GM12878 (cell line): ENCODE results near the gene TRAPPC12. TPM values are rescaled to one million over a fixed set of nuclear protein-coding genes. Genes with fewer than 3 reads are reported as not detected.

Experiments used
- ATAC-seq: fragments of 200-7000 bp; cut with Tn5 transposase; 3 replicates; pipeline ENCODE4 v1.9.1; 2020; ENCODE audit warnings: mild to moderate bottlenecking, moderate library complexity
- BruUV-seq: library from RNA; stranded (reverse); fragments of 400-500 nt; replicated peaks from 2 replicates; lab custom pipeline; 2021; lab: Mats Ljungman, UMichigan
- CTCF ChIA-PET: fragments of 300-600 bp; sonication (Branson Sonifier 250); formaldehyde crosslinking; extraction: SDS; loops from one replicate; lab custom pipeline; 2021; ENCODE audit warnings: inconsistent platforms; lab: Yijun Ruan, JAX
- POLR2A ChIA-PET: fragments of 350-600 bp; formaldehyde crosslinking; extraction: SDS; loops from one replicate; lab custom pipeline; 2021; ENCODE audit warnings: inconsistent platforms; lab: Charles Lee
- RAD21 ChIA-PET: fragments of 300-600 bp; sonication (Branson Sonifier 250); formaldehyde crosslinking; loops from one replicate; lab custom pipeline; 2023; ENCODE audit warnings: antibody characterized with exemption; ENCODE audit not compliant: unreplicated experiment; lab: Charles Lee
- SMC1A ChIA-PET: fragments of 300-600 bp; sonication (Branson Sonifier 250); formaldehyde crosslinking; loops from one replicate; lab custom pipeline; 2023; ENCODE audit not compliant: unreplicated experiment, uncharacterized antibody; lab: Charles Lee
- DNase-seq: peaks from one replicate; pipeline ENCODE4 v3.0.0-alpha.2; 2011; ENCODE audit warnings: low read depth, low spot score
- FAIRE-seq: peaks from 3 replicates; lab custom pipeline; 2011; peaks lifted over from hg19 to GRCh38; lab: Jason Lieb, UNC
- H2AFZ ChIP-seq: 2 replicates; pipeline ENCODE4 v1.6.0; 2011; ENCODE audit warnings: low read depth, low read length, control low read depth; ENCODE audit not compliant: control insufficient read depth
- H3K27ac ChIP-seq: 2 replicates; pipeline ENCODE4 v1.5.1; 2011; ENCODE audit warnings: control low read depth; ENCODE audit not compliant: control insufficient read depth, insufficient read depth
- H3K27me3 ChIP-seq, 2 experiments: replicated peaks in 1 of 2; 2 replicates each; pipeline versions ENCODE4 v1.6.0 to v1.6.1; 2011; ENCODE audit warnings: low read length in 1 of 2; ENCODE audit not compliant: control insufficient read depth in 2 of 2, insufficient read depth in 2 of 2
- H3K36me3 ChIP-seq, 2 experiments: 2 replicates each; pipeline ENCODE4 v1.5.1; 2011; ENCODE audit warnings: low read length in 1 of 2; ENCODE audit not compliant: control insufficient read depth in 2 of 2, insufficient read depth in 2 of 2
- H3K4me1 ChIP-seq: 2 replicates; pipeline ENCODE4 v1.6.1; 2011; ENCODE audit warnings: mild to moderate bottlenecking, low read length, moderate library complexity, mixed read lengths; ENCODE audit not compliant: control insufficient read depth, insufficient read depth
- H3K4me2 ChIP-seq: 2 replicates; pipeline ENCODE4 v1.6.0; 2011; ENCODE audit warnings: control low read depth; ENCODE audit not compliant: control insufficient read depth, insufficient read depth
- H3K4me3 ChIP-seq: fragments of 200-600 bp; sonication (generic); 2 replicates; pipeline ENCODE4 v1.5.1; 2016
- H3K79me2 ChIP-seq: 2 replicates; pipeline ENCODE4 v1.6.0; 2011; ENCODE audit warnings: low read length; ENCODE audit not compliant: control insufficient read depth, insufficient read depth
- H3K9ac ChIP-seq: 2 replicates; pipeline ENCODE4 v1.8.0; 2011; ENCODE audit warnings: low read length, control low read depth, mixed read lengths; ENCODE audit not compliant: control insufficient read depth, insufficient read depth
- H3K9me3 ChIP-seq: replicated peaks from 3 replicates; pipeline ENCODE4 v1.5.1; 2011; ENCODE audit warnings: mild to moderate bottlenecking, low read length; ENCODE audit not compliant: control insufficient read depth, insufficient read depth
- H4K20me1 ChIP-seq: 2 replicates; pipeline ENCODE4 v1.6.0; 2011; ENCODE audit not compliant: control insufficient read depth, insufficient read depth
- ATF7 ChIP-seq: fragments of 450-650 bp; IDR thresholded peaks from 2 replicates; pipeline ENCODE4 v1.6.1; 2016; ENCODE audit warnings: low read depth, mild to moderate bottlenecking
- FOXM1 ChIP-seq: IDR thresholded peaks from 2 replicates; pipeline ENCODE4 v1.6.1; 2012; ENCODE audit warnings: low read depth, mild to moderate bottlenecking, inconsistent platforms, low read length, moderate library complexity
- HDAC6 ChIP-seq: fragments of 200-600 bp; sonication (generic); IDR thresholded peaks from one replicate; pipeline ENCODE4 v1.8.0; 2017; ENCODE audit warnings: antibody characterized with exemption; ENCODE audit not compliant: unreplicated experiment
- MLLT1 ChIP-seq: fragments of 450-650 bp; IDR thresholded peaks from 2 replicates; pipeline ENCODE4 v1.6.1; 2016; ENCODE audit warnings: mild to moderate bottlenecking
- POLR2AphosphoS5 ChIP-seq: IDR thresholded peaks from 2 replicates; pipeline ENCODE4 v1.6.1; 2011; ENCODE audit warnings: mild to moderate bottlenecking, low read length, inconsistent platforms
- RELA ChIP-seq: fragments of 450-650 bp; IDR thresholded peaks from 2 replicates; pipeline ENCODE4 v1.8.0; 2014; ENCODE audit warnings: borderline replicate concordance; ENCODE audit not compliant: partially characterized antibody
- SIN3A ChIP-seq: IDR thresholded peaks from 2 replicates; pipeline ENCODE4 v1.6.1; 2012; ENCODE audit warnings: low read depth, low read length, improper control_type of control experiment
- SIX5 ChIP-seq: IDR thresholded peaks from 2 replicates; pipeline ENCODE4 v1.6.1; 2011; ENCODE audit warnings: mild to moderate bottlenecking, low read depth, low read length, moderate library complexity; ENCODE audit not compliant: severe bottlenecking
- SP1 ChIP-seq: IDR thresholded peaks from one replicate; pipeline ENCODE4 v1.6.1; 2011; ENCODE audit warnings: low read depth, low read length
- SREBF1 ChIP-seq: IDR thresholded peaks from 2 replicates; pipeline ENCODE4 v1.6.1; 2012; ENCODE audit warnings: mild to moderate bottlenecking, low read length
- ZZZ3 ChIP-seq: IDR thresholded peaks from 2 replicates; pipeline ENCODE4 v1.6.1; 2011; ENCODE audit warnings: low read depth; ENCODE audit not compliant: control insufficient read depth, insufficient read length
- WGBS: methylation state at CpG from one replicate; pipeline ENCODE4 v1.1.6; 2016; ENCODE audit warnings: low lambda C conversion rate; ENCODE audit not compliant: insufficient replicate concordance, insufficient coverage; ENCODE audit errors: missing lambda C conversion rate; 5-methylcytosine and 5-hydroxymethylcytosine counted together
- in situ Hi-C: fragments of 300-500 bp; cut with MboI; formaldehyde crosslinking; loops from 9 replicates; pipeline ENCODE4 v1.14.3; 2018; ENCODE audit warnings: mixed read lengths
- intact Hi-C: fragments of 100-400 bp; cut with micrococcal nuclease; formaldehyde crosslinking; loops from one replicate; pipeline ENCODE4 v1.14.2; 2022; ENCODE audit not compliant: unreplicated experiment
- polyA plus RNA-seq, 11 experiments: library from polyadenylated mRNA; depleted of rRNA in 4 of 11; unstranded in 6 of 11; stranded (reverse) in 5 of 11; fragments of >200 nt; fragmentation: Nextera tagmentation in 4 of 11; fragmentation: Illumina TruSeq in 1 of 11; extraction: Ambion mirVana in 4 of 11; extraction: Trizol in 1 of 11; gene quantifications; 1 replicate in 1 of 11; 2 replicates in 10 of 11; pipeline versions ENCODE4 v1.2.1 to v1.2.3, GENCODE V29; 2011 to 2016; ENCODE audit warnings: inconsistent platforms in 2 of 11, missing spikeins in 2 of 11, low read depth in 1 of 11
- total RNA-seq, 4 experiments: library from RNA; depleted of rRNA in 3 of 4; stranded (reverse); fragments of >200 nt in 3 of 4; fragmentation: Illumina TruSeq in 1 of 4; extraction: Trizol in 1 of 4; gene quantifications; 2 replicates each; pipeline versions ENCODE4 v1.2.1 to v1.2.3, GENCODE V29; 2013 to 2021
- TF ChIP-seq, protein P1 (sequence below): fragments of 450-650 bp; formaldehyde crosslinking; IDR thresholded peaks from 2 replicates; pipeline ENCODE4 v1.4.0; 2020; ENCODE audit warnings: mild to moderate bottlenecking, moderate library complexity
- TF ChIP-seq, protein P2 (sequence below): fragments of 450-650 bp; IDR thresholded peaks from 2 replicates; pipeline ENCODE4 v1.6.1; 2016; ENCODE audit warnings: mild to moderate bottlenecking
- TF ChIP-seq, protein P3 (sequence below): IDR thresholded peaks from 2 replicates; pipeline ENCODE4 v1.6.1; 2012; ENCODE audit warnings: low read depth, low read length, improper control_type of control experiment

The TRAPPC12 gene
- total and polyA plus RNA-seq, 10 of the 15 experiments (the other 5 are each of a cell fraction or from before 2014, with no cell fraction given) = 8.6 to 77.1 (median 37.4) TPM

- ChIA-PET SMC1A (interaction anchor here (0.8 to 1.3 kb wide), 6 partner anchors 14 to 273 kb away, joined by 3 read pairs; no protein-coding TSS in a partner anchor), POLR2A (interaction anchor here (1.5 kb wide), 1 partner anchor 23 kb away, joined by 5 read pairs; no protein-coding TSS in a partner anchor), CTCF (interaction anchor here (1.0 to 4.6 kb wide), 3 partner anchors 18 to 44 kb away, joined by 3 to 21 read pairs (median 4); no protein-coding TSS in a partner anchor), RAD21 (interaction anchor here (1.6 to 2.3 kb wide), 2 partner anchors 43 to 273 kb away, joined by 5 to 9 read pairs; no protein-coding TSS in a partner anchor)
- ATAC-seq (no peak), DNase-seq (no peak), FAIRE-seq (no peak)
- H3K79me2 ChIP-seq = peaks cover 34% of the 10 kb centered on the region
- H3K9me3 ChIP-seq = no peaks in the 10 kb centered on the region
- no peaks in the 10 kb centered on the region for H3K27me3 ChIP-seq
- WGBS = 1% methylated on average over 8 of the region's 8 CpGs
- peaks cover 11% of the 10 kb centered on the region for H3K4me1 ChIP-seq
- no peaks in the 10 kb centered on the region for H4K20me1 ChIP-seq
- 0 out of 4 replicates have a peak, but pooled peaks cover 0 to 4% of the 10 kb centered on the region in 2 experiments for H3K36me3 ChIP-seq
- H2AFZ ChIP-seq = peak overlapping the region; percentile 97
- peak overlapping the region; percentile 51 for H3K4me2 ChIP-seq
- H3K4me3 ChIP-seq = peak overlapping the region; percentile 77
- in situ Hi-C loops (no loop called here), intact Hi-C loops (loop anchor here (5.0 kb wide), 1 partner anchor 198 kb away; the partner anchor contains the start of gene RPS7)
- TF ChIP-seq RELA = peak; percentile 29
- TF ChIP-seq, protein P1, sequence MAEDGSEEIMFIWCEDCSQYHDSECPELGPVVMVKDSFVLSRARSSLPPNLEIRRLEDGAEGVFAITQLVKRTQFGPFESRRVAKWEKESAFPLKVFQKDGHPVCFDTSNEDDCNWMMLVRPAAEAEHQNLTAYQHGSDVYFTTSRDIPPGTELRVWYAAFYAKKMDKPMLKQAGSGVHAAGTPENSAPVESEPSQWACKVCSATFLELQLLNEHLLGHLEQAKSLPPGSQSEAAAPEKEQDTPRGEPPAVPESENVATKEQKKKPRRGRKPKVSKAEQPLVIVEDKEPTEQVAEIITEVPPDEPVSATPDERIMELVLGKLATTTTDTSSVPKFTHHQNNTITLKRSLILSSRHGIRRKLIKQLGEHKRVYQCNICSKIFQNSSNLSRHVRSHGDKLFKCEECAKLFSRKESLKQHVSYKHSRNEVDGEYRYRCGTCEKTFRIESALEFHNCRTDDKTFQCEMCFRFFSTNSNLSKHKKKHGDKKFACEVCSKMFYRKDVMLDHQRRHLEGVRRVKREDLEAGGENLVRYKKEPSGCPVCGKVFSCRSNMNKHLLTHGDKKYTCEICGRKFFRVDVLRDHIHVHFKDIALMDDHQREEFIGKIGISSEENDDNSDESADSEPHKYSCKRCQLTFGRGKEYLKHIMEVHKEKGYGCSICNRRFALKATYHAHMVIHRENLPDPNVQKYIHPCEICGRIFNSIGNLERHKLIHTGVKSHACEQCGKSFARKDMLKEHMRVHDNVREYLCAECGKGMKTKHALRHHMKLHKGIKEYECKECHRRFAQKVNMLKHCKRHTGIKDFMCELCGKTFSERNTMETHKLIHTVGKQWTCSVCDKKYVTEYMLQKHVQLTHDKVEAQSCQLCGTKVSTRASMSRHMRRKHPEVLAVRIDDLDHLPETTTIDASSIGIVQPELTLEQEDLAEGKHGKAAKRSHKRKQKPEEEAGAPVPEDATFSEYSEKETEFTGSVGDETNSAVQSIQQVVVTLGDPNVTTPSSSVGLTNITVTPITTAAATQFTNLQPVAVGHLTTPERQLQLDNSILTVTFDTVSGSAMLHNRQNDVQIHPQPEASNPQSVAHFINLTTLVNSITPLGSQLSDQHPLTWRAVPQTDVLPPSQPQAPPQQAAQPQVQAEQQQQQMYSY = no peak
- peak; percentile 55 for TF ChIP-seq SP1
- no peak for TF ChIP-seq ZZZ3
- TF ChIP-seq POLR2AphosphoS5 = no peak
- TF ChIP-seq SIN3A = no peak
- TF ChIP-seq SREBF1 = no peak
- TF ChIP-seq SIX5 = no peak
- TF ChIP-seq FOXM1 = no peak
- peak; percentile 84; the same call in 1 of the 2 replicates for TF ChIP-seq MLLT1
- TF ChIP-seq ATF7 = peak; percentile 32; the same call in 1 of the 2 replicates
- TF ChIP-seq HDAC6 = no peak
- TF ChIP-seq, protein P2, sequence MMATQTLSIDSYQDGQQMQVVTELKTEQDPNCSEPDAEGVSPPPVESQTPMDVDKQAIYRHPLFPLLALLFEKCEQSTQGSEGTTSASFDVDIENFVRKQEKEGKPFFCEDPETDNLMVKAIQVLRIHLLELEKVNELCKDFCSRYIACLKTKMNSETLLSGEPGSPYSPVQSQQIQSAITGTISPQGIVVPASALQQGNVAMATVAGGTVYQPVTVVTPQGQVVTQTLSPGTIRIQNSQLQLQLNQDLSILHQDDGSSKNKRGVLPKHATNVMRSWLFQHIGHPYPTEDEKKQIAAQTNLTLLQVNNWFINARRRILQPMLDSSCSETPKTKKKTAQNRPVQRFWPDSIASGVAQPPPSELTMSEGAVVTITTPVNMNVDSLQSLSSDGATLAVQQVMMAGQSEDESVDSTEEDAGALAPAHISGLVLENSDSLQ = peak; percentile 37; the same call in 1 of the 2 replicates
- TF ChIP-seq, protein P3, sequence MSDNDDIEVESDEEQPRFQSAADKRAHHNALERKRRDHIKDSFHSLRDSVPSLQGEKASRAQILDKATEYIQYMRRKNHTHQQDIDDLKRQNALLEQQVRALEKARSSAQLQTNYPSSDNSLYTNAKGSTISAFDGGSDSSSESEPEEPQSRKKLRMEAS = peak; percentile 59; the same call in 1 of the 2 replicates
- H3K27ac ChIP-seq = peak overlapping the region; percentile 86
- BruUV-seq = no TSS peak
- peak overlapping the region; percentile 85 for H3K9ac ChIP-seq
Measured at GRCh38 chr2:3379339-3379646, 201 bp upstream of the TRAPPC12 start.
